H9 (cell line): ENCODE data around the gene PAPOLA. TPM values are rescaled to one million over a fixed set of nuclear protein-coding genes. Genes with fewer than 3 reads are reported as not detected.

Experiments
- DNase-seq: peaks from one replicate; pipeline ENCODE4 v3.0.0-alpha.2; 2017
- H2AFZ ChIP-seq: one replicate; pipeline ENCODE4 v1.6.1; 2013; ENCODE audit warnings: mild to moderate bottlenecking, low read length, control low read depth, moderate library complexity
- H2AK5ac ChIP-seq: 2 replicates; pipeline ENCODE4 v1.6.1; 2013; ENCODE audit warnings: low read length, control low read depth, mixed read lengths; ENCODE audit not compliant: insufficient read length
- H2BK120ac ChIP-seq: one replicate; pipeline ENCODE4 v1.6.1; 2013; ENCODE audit warnings: low read depth, mild to moderate bottlenecking, low read length, control low read depth, inconsistent platforms; ENCODE audit not compliant: poor library complexity, severe bottlenecking
- H2BK12ac ChIP-seq: 2 replicates; pipeline ENCODE4 v1.6.1; 2013; ENCODE audit warnings: low read length, control low read depth, mixed read lengths, low read depth; ENCODE audit not compliant: insufficient read length
- H2BK15ac ChIP-seq: 2 replicates; pipeline ENCODE4 v1.6.1; 2013; ENCODE audit warnings: low read depth, low read length, control low read depth
- H2BK20ac ChIP-seq: one replicate; pipeline ENCODE4 v1.6.1; 2013; ENCODE audit warnings: low read depth, mild to moderate bottlenecking, low read length, control low read depth, inconsistent platforms; ENCODE audit not compliant: poor library complexity, severe bottlenecking
- H2BK5ac ChIP-seq: 2 replicates; pipeline ENCODE4 v1.6.1; 2013; ENCODE audit warnings: low read length, control low read depth, mixed read lengths; ENCODE audit not compliant: insufficient read length
- H3K14ac ChIP-seq: 2 replicates; pipeline ENCODE4 v1.6.1; 2013; ENCODE audit warnings: low read length, control low read depth; ENCODE audit not compliant: insufficient read depth
- H3K18ac ChIP-seq: 2 replicates; pipeline ENCODE4 v1.6.1; 2013; ENCODE audit warnings: low read depth, mild to moderate bottlenecking, mixed read lengths, low read length, control low read depth; ENCODE audit not compliant: insufficient read length
- H3K23ac ChIP-seq: 2 replicates; pipeline ENCODE4 v1.6.1; 2013; ENCODE audit warnings: low read length, control low read depth, mixed read lengths, low read depth; ENCODE audit not compliant: insufficient read length
- H3K23me2 ChIP-seq: 2 replicates; pipeline ENCODE4 v1.6.1; 2013; ENCODE audit warnings: low read depth, mild to moderate bottlenecking, mixed read lengths, low read length, control low read depth; ENCODE audit not compliant: insufficient read length, poor library complexity, severe bottlenecking
- H3K27ac ChIP-seq: 2 replicates; pipeline ENCODE4 v1.5.1; 2013; ENCODE audit warnings: low read length, control low read depth, mixed read lengths, low read depth; ENCODE audit not compliant: insufficient read length
- H3K27me3 ChIP-seq: 2 replicates; pipeline ENCODE4 v1.6.1; 2013; ENCODE audit warnings: low read length, control low read depth, inconsistent platforms; ENCODE audit not compliant: insufficient read depth
- H3K4ac ChIP-seq: 2 replicates; pipeline ENCODE4 v1.6.1; 2013; ENCODE audit warnings: low read depth, mild to moderate bottlenecking, control low read depth, inconsistent platforms, low read length, moderate library complexity
- H3K4me1 ChIP-seq: 2 replicates; pipeline ENCODE4 v1.6.1; 2013; ENCODE audit warnings: low read length, control low read depth, inconsistent platforms; ENCODE audit not compliant: insufficient read depth
- H3K4me2 ChIP-seq: 2 replicates; pipeline ENCODE4 v1.6.1; 2013; ENCODE audit warnings: low read length, control low read depth, mixed read lengths; ENCODE audit not compliant: insufficient read length, insufficient read depth
- H3K56ac ChIP-seq: 2 replicates; pipeline ENCODE4 v1.6.1; 2013; ENCODE audit warnings: low read depth, mild to moderate bottlenecking, mixed read lengths, low read length, control low read depth; ENCODE audit not compliant: insufficient read length
- H3K79me1 ChIP-seq: 2 replicates; pipeline ENCODE4 v1.6.1; 2013; ENCODE audit warnings: low read depth, mild to moderate bottlenecking, moderate library complexity, low read length, control low read depth, inconsistent platforms; ENCODE audit not compliant: insufficient read depth, poor library complexity, severe bottlenecking
- H3K79me2 ChIP-seq: 2 replicates; pipeline ENCODE4 v1.6.1; 2013; ENCODE audit warnings: low read length, control low read depth, inconsistent platforms; ENCODE audit not compliant: insufficient read depth
- H3K9ac ChIP-seq: 2 replicates; pipeline ENCODE4 v1.6.1; 2013; ENCODE audit warnings: low read length, control low read depth, mixed read lengths; ENCODE audit not compliant: insufficient read length; ENCODE audit errors: extremely low read depth
- H3K9me3 ChIP-seq: one replicate; pipeline ENCODE4 v1.6.1; 2013; ENCODE audit warnings: low read depth, low read length, inconsistent platforms; ENCODE audit not compliant: control insufficient read depth
- H3T11ph ChIP-seq: one replicate; pipeline ENCODE4 v1.6.1; 2013; ENCODE audit warnings: mild to moderate bottlenecking, low read length, control low read depth, inconsistent platforms
- H4K20me1 ChIP-seq: one replicate; pipeline ENCODE4 v1.6.1; 2013; ENCODE audit not compliant: control insufficient read depth, insufficient read length, insufficient read depth
- H4K5ac ChIP-seq: 2 replicates; pipeline ENCODE4 v1.6.1; 2013; ENCODE audit warnings: low read depth, mild to moderate bottlenecking, mixed read lengths, low read length, control low read depth; ENCODE audit not compliant: insufficient read length
- H4K8ac ChIP-seq: replicated peaks from 2 replicates; pipeline ENCODE4 v1.6.1; 2013; ENCODE audit warnings: low read length, control low read depth, mixed read lengths, low read depth; ENCODE audit not compliant: insufficient read length
- H4K91ac ChIP-seq: 2 replicates; pipeline ENCODE4 v1.6.1; 2013; ENCODE audit warnings: low read depth, mild to moderate bottlenecking, moderate library complexity, mixed read lengths, low read length, control low read depth; ENCODE audit not compliant: insufficient read length
- H3K27ac Mint-ChIP-seq, 3 experiments: 2 replicates in 2 of 3; 3 replicates in 1 of 3; pipeline ENCODE4 v1.8.0; 2020 to 2021; ENCODE audit warnings: mixed read lengths in 3 of 3, mild to moderate bottlenecking in 1 of 3, moderate library complexity in 1 of 3
- H3K27me3 Mint-ChIP-seq: 2 replicates; pipeline ENCODE4 v1.8.0; 2021; ENCODE audit warnings: low read depth, mild to moderate bottlenecking, moderate library complexity, mixed read lengths
- H3K36me3 Mint-ChIP-seq, 3 experiments: 2 replicates in 2 of 3; 3 replicates in 1 of 3; pipeline ENCODE4 v1.8.0; 2020 to 2021; ENCODE audit warnings: low read depth in 3 of 3, mixed read lengths in 3 of 3; ENCODE audit not compliant: insufficient read depth in 1 of 3
- H3K4me1 Mint-ChIP-seq, 2 experiments: 2 replicates each; pipeline ENCODE4 v1.8.0; 2020; ENCODE audit warnings: mixed read lengths in 2 of 2
- H3K4me3 Mint-ChIP-seq, 2 experiments: 2 replicates in 1 of 2; 3 replicates in 1 of 2; pipeline ENCODE4 v1.8.0; 2020 to 2021; ENCODE audit warnings: mild to moderate bottlenecking in 2 of 2, mixed read lengths in 2 of 2, moderate library complexity in 1 of 2
- H3K9me3 Mint-ChIP-seq, 2 experiments: 2 replicates in 1 of 2; 3 replicates in 1 of 2; pipeline ENCODE4 v1.8.0; 2020; ENCODE audit warnings: mild to moderate bottlenecking in 2 of 2, mixed read lengths in 2 of 2, moderate library complexity in 1 of 2
- WGBS: extraction: QIAGEN DNeasy Blood & Tissue Kit; methylation state at CpG from one replicate; pipeline ENCODE4 v1.1.7; 2013; ENCODE audit warnings: missing lambda C conversion rate, low lambda C conversion rate, mixed read lengths; ENCODE audit not compliant: insufficient read length; ENCODE audit errors: extremely low coverage; 5-methylcytosine and 5-hydroxymethylcytosine counted together
- total RNA-seq: library from RNA; stranded (reverse); gene quantifications from 2 replicates; pipeline ENCODE4 v1.2.1, GENCODE V29; 2021
- TF ChIP-seq, protein P1 (sequence below): fragments of 200-600 bp; sonication (generic); conservative IDR thresholded peaks from 3 replicates; pipeline ENCODE4 v1.8.0; 2021; ENCODE audit warnings: antibody characterized with exemption, mild to moderate bottlenecking

PAPOLA gene
- total RNA-seq, 1 experiment from 2014 or later: 188 TPM

- TF ChIP-seq, protein P1, sequence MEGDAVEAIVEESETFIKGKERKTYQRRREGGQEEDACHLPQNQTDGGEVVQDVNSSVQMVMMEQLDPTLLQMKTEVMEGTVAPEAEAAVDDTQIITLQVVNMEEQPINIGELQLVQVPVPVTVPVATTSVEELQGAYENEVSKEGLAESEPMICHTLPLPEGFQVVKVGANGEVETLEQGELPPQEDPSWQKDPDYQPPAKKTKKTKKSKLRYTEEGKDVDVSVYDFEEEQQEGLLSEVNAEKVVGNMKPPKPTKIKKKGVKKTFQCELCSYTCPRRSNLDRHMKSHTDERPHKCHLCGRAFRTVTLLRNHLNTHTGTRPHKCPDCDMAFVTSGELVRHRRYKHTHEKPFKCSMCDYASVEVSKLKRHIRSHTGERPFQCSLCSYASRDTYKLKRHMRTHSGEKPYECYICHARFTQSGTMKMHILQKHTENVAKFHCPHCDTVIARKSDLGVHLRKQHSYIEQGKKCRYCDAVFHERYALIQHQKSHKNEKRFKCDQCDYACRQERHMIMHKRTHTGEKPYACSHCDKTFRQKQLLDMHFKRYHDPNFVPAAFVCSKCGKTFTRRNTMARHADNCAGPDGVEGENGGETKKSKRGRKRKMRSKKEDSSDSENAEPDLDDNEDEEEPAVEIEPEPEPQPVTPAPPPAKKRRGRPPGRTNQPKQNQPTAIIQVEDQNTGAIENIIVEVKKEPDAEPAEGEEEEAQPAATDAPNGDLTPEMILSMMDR: no peak
- H3K79me1 ChIP-seq: no peaks in the 10 kb centered on the region
- no CpG with 5 or more reads among the region's 3 CpGs for WGBS
- no peak overlapping the region for H2AK5ac ChIP-seq
- Mint-ChIP-seq H3K27me3 (peaks cover 34% of the 10 kb centered on the region), H3K36me3 (no peaks in the 10 kb centered on the region), H3K9me3 (no peaks in the 10 kb centered on the region), H3K4me1 (peaks cover 9 to 19% of the 10 kb centered on the region in 2 experiments), H3K4me3 (no peak overlapping the region), H3K27ac (no peak overlapping the region)
- H2BK120ac ChIP-seq: no peak overlapping the region
- no peak overlapping the region for H4K91ac ChIP-seq
- H3K79me2 ChIP-seq: no peaks in the 10 kb centered on the region
- no peaks in the 10 kb centered on the region for H3K9me3 ChIP-seq
- no peak overlapping the region for H3K56ac ChIP-seq
- no peak overlapping the region for H3K27ac ChIP-seq
- no peak overlapping the region for H3K4ac ChIP-seq
- no peak overlapping the region for H3K18ac ChIP-seq
- no peaks in the 10 kb centered on the region for H4K20me1 ChIP-seq
- no peak overlapping the region for H3K4me2 ChIP-seq
- no peak overlapping the region for H4K5ac ChIP-seq
- H2BK12ac ChIP-seq: no peak overlapping the region
- no peak overlapping the region for H2BK15ac ChIP-seq
- H3K23me2 ChIP-seq: peaks cover 7% of the 10 kb centered on the region
- H2BK20ac ChIP-seq: no peak overlapping the region
- no peak overlapping the region for H3T11ph ChIP-seq
- H3K23ac ChIP-seq: no peak overlapping the region
- H3K9ac ChIP-seq: no peak overlapping the region
- no peak overlapping the region for H2BK5ac ChIP-seq
- H2AFZ ChIP-seq: no peak overlapping the region
- no peaks in the 10 kb centered on the region; the same call in 1 of the 2 replicates for H3K27me3 ChIP-seq
- no peak overlapping the region for H4K8ac ChIP-seq
- peak; percentile 23 for DNase-seq
- no peak overlapping the region for H3K14ac ChIP-seq
- H3K4me1 ChIP-seq: no peaks in the 10 kb centered on the region
Observed at GRCh38 chr14:96589577-96589976, 87.4 kb downstream of the PAPOLA start.
